H9 (cell line): Measurements from ENCODE around the gene SOS1. TPM values are rescaled to one million over a fixed set of nuclear protein-coding genes. Genes with fewer than 3 reads are reported as not detected.

Experiments used
- DNase-seq: peaks from one replicate; pipeline ENCODE4 v3.0.0-alpha.2; 2017
- H2AFZ ChIP-seq: one replicate; pipeline ENCODE4 v1.6.1; 2013; ENCODE audit warnings: mild to moderate bottlenecking, low read length, control low read depth, moderate library complexity
- H2AK5ac ChIP-seq: 2 replicates; pipeline ENCODE4 v1.6.1; 2013; ENCODE audit warnings: low read length, control low read depth, mixed read lengths; ENCODE audit not compliant: insufficient read length
- H2BK120ac ChIP-seq: one replicate; pipeline ENCODE4 v1.6.1; 2013; ENCODE audit warnings: low read depth, mild to moderate bottlenecking, low read length, control low read depth, inconsistent platforms; ENCODE audit not compliant: poor library complexity, severe bottlenecking
- H2BK12ac ChIP-seq: 2 replicates; pipeline ENCODE4 v1.6.1; 2013; ENCODE audit warnings: low read length, control low read depth, mixed read lengths, low read depth; ENCODE audit not compliant: insufficient read length
- H2BK15ac ChIP-seq: 2 replicates; pipeline ENCODE4 v1.6.1; 2013; ENCODE audit warnings: low read depth, low read length, control low read depth
- H2BK20ac ChIP-seq: one replicate; pipeline ENCODE4 v1.6.1; 2013; ENCODE audit warnings: low read depth, mild to moderate bottlenecking, low read length, control low read depth, inconsistent platforms; ENCODE audit not compliant: poor library complexity, severe bottlenecking
- H2BK5ac ChIP-seq: 2 replicates; pipeline ENCODE4 v1.6.1; 2013; ENCODE audit warnings: low read length, control low read depth, mixed read lengths; ENCODE audit not compliant: insufficient read length
- H3K14ac ChIP-seq: 2 replicates; pipeline ENCODE4 v1.6.1; 2013; ENCODE audit warnings: low read length, control low read depth; ENCODE audit not compliant: insufficient read depth
- H3K18ac ChIP-seq: 2 replicates; pipeline ENCODE4 v1.6.1; 2013; ENCODE audit warnings: low read depth, mild to moderate bottlenecking, mixed read lengths, low read length, control low read depth; ENCODE audit not compliant: insufficient read length
- H3K23ac ChIP-seq: 2 replicates; pipeline ENCODE4 v1.6.1; 2013; ENCODE audit warnings: low read length, control low read depth, mixed read lengths, low read depth; ENCODE audit not compliant: insufficient read length
- H3K23me2 ChIP-seq: 2 replicates; pipeline ENCODE4 v1.6.1; 2013; ENCODE audit warnings: low read depth, mild to moderate bottlenecking, mixed read lengths, low read length, control low read depth; ENCODE audit not compliant: insufficient read length, poor library complexity, severe bottlenecking
- H3K27ac ChIP-seq: 2 replicates; pipeline ENCODE4 v1.5.1; 2013; ENCODE audit warnings: low read length, control low read depth, mixed read lengths, low read depth; ENCODE audit not compliant: insufficient read length
- H3K27me3 ChIP-seq: 2 replicates; pipeline ENCODE4 v1.6.1; 2013; ENCODE audit warnings: low read length, control low read depth, inconsistent platforms; ENCODE audit not compliant: insufficient read depth
- H3K4ac ChIP-seq: 2 replicates; pipeline ENCODE4 v1.6.1; 2013; ENCODE audit warnings: low read depth, mild to moderate bottlenecking, control low read depth, inconsistent platforms, low read length, moderate library complexity
- H3K4me1 ChIP-seq: 2 replicates; pipeline ENCODE4 v1.6.1; 2013; ENCODE audit warnings: low read length, control low read depth, inconsistent platforms; ENCODE audit not compliant: insufficient read depth
- H3K4me2 ChIP-seq: 2 replicates; pipeline ENCODE4 v1.6.1; 2013; ENCODE audit warnings: low read length, control low read depth, mixed read lengths; ENCODE audit not compliant: insufficient read length, insufficient read depth
- H3K56ac ChIP-seq: 2 replicates; pipeline ENCODE4 v1.6.1; 2013; ENCODE audit warnings: low read depth, mild to moderate bottlenecking, mixed read lengths, low read length, control low read depth; ENCODE audit not compliant: insufficient read length
- H3K79me1 ChIP-seq: 2 replicates; pipeline ENCODE4 v1.6.1; 2013; ENCODE audit warnings: low read depth, mild to moderate bottlenecking, moderate library complexity, low read length, control low read depth, inconsistent platforms; ENCODE audit not compliant: insufficient read depth, poor library complexity, severe bottlenecking
- H3K79me2 ChIP-seq: 2 replicates; pipeline ENCODE4 v1.6.1; 2013; ENCODE audit warnings: low read length, control low read depth, inconsistent platforms; ENCODE audit not compliant: insufficient read depth
- H3K9ac ChIP-seq: 2 replicates; pipeline ENCODE4 v1.6.1; 2013; ENCODE audit warnings: low read length, control low read depth, mixed read lengths; ENCODE audit not compliant: insufficient read length; ENCODE audit errors: extremely low read depth
- H3K9me3 ChIP-seq: one replicate; pipeline ENCODE4 v1.6.1; 2013; ENCODE audit warnings: low read depth, low read length, inconsistent platforms; ENCODE audit not compliant: control insufficient read depth
- H3T11ph ChIP-seq: one replicate; pipeline ENCODE4 v1.6.1; 2013; ENCODE audit warnings: mild to moderate bottlenecking, low read length, control low read depth, inconsistent platforms
- H4K20me1 ChIP-seq: one replicate; pipeline ENCODE4 v1.6.1; 2013; ENCODE audit not compliant: control insufficient read depth, insufficient read length, insufficient read depth
- H4K5ac ChIP-seq: 2 replicates; pipeline ENCODE4 v1.6.1; 2013; ENCODE audit warnings: low read depth, mild to moderate bottlenecking, mixed read lengths, low read length, control low read depth; ENCODE audit not compliant: insufficient read length
- H4K8ac ChIP-seq: replicated peaks from 2 replicates; pipeline ENCODE4 v1.6.1; 2013; ENCODE audit warnings: low read length, control low read depth, mixed read lengths, low read depth; ENCODE audit not compliant: insufficient read length
- H4K91ac ChIP-seq: 2 replicates; pipeline ENCODE4 v1.6.1; 2013; ENCODE audit warnings: low read depth, mild to moderate bottlenecking, moderate library complexity, mixed read lengths, low read length, control low read depth; ENCODE audit not compliant: insufficient read length
- H3K27ac Mint-ChIP-seq, 3 experiments: 2 replicates in 2 of 3; 3 replicates in 1 of 3; pipeline ENCODE4 v1.8.0; 2020 to 2021; ENCODE audit warnings: mixed read lengths in 3 of 3, mild to moderate bottlenecking in 1 of 3, moderate library complexity in 1 of 3
- H3K27me3 Mint-ChIP-seq: 2 replicates; pipeline ENCODE4 v1.8.0; 2021; ENCODE audit warnings: low read depth, mild to moderate bottlenecking, moderate library complexity, mixed read lengths
- H3K36me3 Mint-ChIP-seq, 3 experiments: 2 replicates in 2 of 3; 3 replicates in 1 of 3; pipeline ENCODE4 v1.8.0; 2020 to 2021; ENCODE audit warnings: low read depth in 3 of 3, mixed read lengths in 3 of 3; ENCODE audit not compliant: insufficient read depth in 1 of 3
- H3K4me1 Mint-ChIP-seq, 2 experiments: 2 replicates each; pipeline ENCODE4 v1.8.0; 2020; ENCODE audit warnings: mixed read lengths in 2 of 2
- H3K4me3 Mint-ChIP-seq, 2 experiments: 2 replicates in 1 of 2; 3 replicates in 1 of 2; pipeline ENCODE4 v1.8.0; 2020 to 2021; ENCODE audit warnings: mild to moderate bottlenecking in 2 of 2, mixed read lengths in 2 of 2, moderate library complexity in 1 of 2
- H3K9me3 Mint-ChIP-seq, 2 experiments: 2 replicates in 1 of 2; 3 replicates in 1 of 2; pipeline ENCODE4 v1.8.0; 2020; ENCODE audit warnings: mild to moderate bottlenecking in 2 of 2, mixed read lengths in 2 of 2, moderate library complexity in 1 of 2
- CTCF ChIP-seq: fragments of 200-600 bp; sonication (generic); conservative IDR thresholded peaks from 3 replicates; pipeline ENCODE4 v1.8.0; 2021; ENCODE audit warnings: antibody characterized with exemption, mild to moderate bottlenecking
- WGBS: extraction: QIAGEN DNeasy Blood & Tissue Kit; methylation state at CpG from one replicate; pipeline ENCODE4 v1.1.7; 2013; ENCODE audit warnings: missing lambda C conversion rate, low lambda C conversion rate, mixed read lengths; ENCODE audit not compliant: insufficient read length; ENCODE audit errors: extremely low coverage; 5-methylcytosine and 5-hydroxymethylcytosine counted together
- total RNA-seq: library from RNA; stranded (reverse); gene quantifications from 2 replicates; pipeline ENCODE4 v1.2.1, GENCODE V29; 2021

The SOS1 gene
- total RNA-seq, 1 experiment from 2014 or later = 35.8 TPM

- no peak overlapping the region for H4K91ac ChIP-seq
- H3K56ac ChIP-seq = no peak overlapping the region
- H3K9ac ChIP-seq = no peak overlapping the region
- whole genome bisulfite sequencing = no CpG with 5 or more reads among the region's 1 CpG
- H3K4me3 Mint-ChIP-seq = no peak overlapping the region
- H2BK20ac ChIP-seq = no peak overlapping the region
- H2AK5ac ChIP-seq = no peak overlapping the region
- no peak overlapping the region for H2BK120ac ChIP-seq
- no peak overlapping the region for H3K18ac ChIP-seq
- no peak overlapping the region for H2BK12ac ChIP-seq
- no peak for DNase-seq
- H3K4me1 ChIP-seq = no peaks in the 10 kb centered on the region
- peaks cover 0 to 4% (median 0%) of the 10 kb centered on the region in 3 experiments; a peak in 2 of 7 replicates for H3K36me3 Mint-ChIP-seq
- no peak overlapping the region for H2BK5ac ChIP-seq
- no peaks in the 10 kb centered on the region for H3K27me3 ChIP-seq
- H4K8ac ChIP-seq = no peak overlapping the region
- H3K4me2 ChIP-seq = no peak overlapping the region
- no peak overlapping the region for H3K27ac ChIP-seq
- H3K79me1 ChIP-seq = peaks cover 2% of the 10 kb centered on the region
- no peak overlapping the region for H3K4ac ChIP-seq
- no peak overlapping the region for H2AFZ ChIP-seq
- H3K9me3 Mint-ChIP-seq = no peaks in the 10 kb centered on the region
- TF ChIP-seq CTCF = no peak
- H3T11ph ChIP-seq = no peak overlapping the region
- peaks cover 23 to 25% of the 10 kb centered on the region in 2 experiments for H3K4me1 Mint-ChIP-seq
- no peak overlapping the region; a peak in 1 of 7 replicates for H3K27ac Mint-ChIP-seq
- H4K5ac ChIP-seq = no peak overlapping the region
- H3K23me2 ChIP-seq = no peaks in the 10 kb centered on the region
- H3K23ac ChIP-seq = no peak overlapping the region
- no peak overlapping the region for H3K14ac ChIP-seq
- peaks cover 4% of the 10 kb centered on the region; the same call in 1 of the 2 replicates for H3K79me2 ChIP-seq
- no peak overlapping the region for H2BK15ac ChIP-seq
- no peaks in the 10 kb centered on the region for H3K9me3 ChIP-seq
- no peaks in the 10 kb centered on the region for H4K20me1 ChIP-seq
- H3K27me3 Mint-ChIP-seq = no peaks in the 10 kb centered on the region
These were observed 25.2 kb downstream of the SOS1 start for GRCh38 chr2:39095624-39096023.
